GM03348 (cell line): ENCODE measurements around the gene ACP2.
A peak's percentile ranks its signal among the peaks of the same experiment; 100 is the strongest.
"Not testable (repeated sequence)": the region's sequence is repeated elsewhere in the genome, so short reads cannot be mapped to it uniquely, and the experiment has no call there.

Experiments used
- DNase-seq: peaks from one replicate; pipeline ENCODE4 v3.0.0; 2012; ENCODE audit warnings: low spot score

ACP2 gene

GRCh38 chr11:47241841-47242301 is 6.7 kb downstream of the ACP2 start:
- DNase-seq, result peak; percentile 36

DNA sequence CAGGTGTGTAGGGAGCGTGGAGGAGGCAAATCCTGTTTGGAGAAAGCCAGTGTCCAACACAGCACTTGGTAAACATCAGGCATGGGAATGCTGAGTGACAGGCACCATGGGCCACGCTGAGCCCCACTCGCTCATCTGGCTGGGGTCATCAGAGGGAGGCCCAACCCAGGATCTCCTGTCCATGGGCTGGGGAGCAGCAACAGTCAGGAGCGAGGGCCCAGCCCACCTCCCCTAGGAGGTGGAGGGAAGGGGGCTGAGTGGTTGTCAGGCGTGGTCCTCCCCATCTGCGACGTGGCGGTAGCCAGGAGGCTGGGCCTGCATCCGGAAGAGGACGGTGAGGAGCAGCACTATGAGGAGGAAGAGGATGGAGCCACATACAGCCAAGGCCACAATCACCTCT is 8.8 kb downstream of the ACP2 start:
- DNase-seq, result no peak

DNA sequence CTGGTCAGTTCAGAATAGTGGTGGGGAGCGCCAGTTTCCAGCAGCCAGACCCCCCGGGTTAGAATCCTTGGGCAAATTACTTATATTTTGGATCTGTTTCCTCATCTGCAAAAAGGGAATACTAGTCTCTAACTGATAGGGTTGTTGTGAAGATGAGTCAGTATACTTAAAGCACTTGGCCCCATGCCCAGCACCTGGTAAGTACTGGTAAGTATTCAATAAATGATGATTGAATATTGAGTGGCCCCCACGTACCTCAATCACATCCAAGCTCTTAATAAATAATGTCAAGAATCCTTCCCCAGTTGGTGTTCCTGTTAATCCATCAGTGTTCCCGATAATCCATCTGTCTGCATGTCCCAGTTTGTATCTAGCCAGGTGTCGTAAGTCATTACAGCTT is 12.1 kb downstream of the ACP2 start:
- no peak for DNase-seq

- DNase-seq, result no peak
Measured at GRCh38 chr11:47235163-47235562, 13.5 kb downstream of the ACP2 start.

- DNase-seq, result no peak
Measured at GRCh38 chr11:47234669-47235100, 13.9 kb downstream of the ACP2 start.

GRCh38 chr11:47233989-47234668 is 14.5 kb downstream of the ACP2 start:
- peak; percentile 63 for DNase-seq

- DNase-seq, result no peak
Measured at GRCh38 chr11:47233051-47233450, 15.6 kb downstream of the ACP2 start.

DNA sequence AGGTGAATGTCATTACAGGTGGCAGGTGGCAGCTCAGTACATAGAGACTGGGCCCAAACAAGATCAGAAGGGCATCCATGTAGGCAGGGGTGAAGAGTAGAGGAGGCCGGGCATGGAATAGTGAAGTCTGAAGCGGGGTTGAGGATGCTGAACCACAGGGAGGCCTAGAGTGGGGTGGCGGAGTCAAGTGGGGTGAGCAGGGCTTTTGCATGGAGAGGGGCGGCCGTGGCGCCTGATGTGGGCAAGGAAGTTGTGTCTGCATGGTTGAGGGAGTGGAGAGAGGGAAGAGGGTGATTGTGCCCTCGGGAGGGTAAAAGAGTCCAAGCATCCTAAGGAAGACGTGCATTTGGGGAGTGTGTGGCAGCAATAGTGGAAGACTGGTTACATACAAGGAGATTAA is 19.5 kb downstream of the ACP2 start:
- DNase-seq, result no peak

GRCh38 chr11:47225552-47226400 is 22.8 kb downstream of the ACP2 start:
- no peak for DNase-seq

- no peak for DNase-seq
Measured at GRCh38 chr11:47222696-47223095, 25.9 kb downstream of the ACP2 start.

DNA sequence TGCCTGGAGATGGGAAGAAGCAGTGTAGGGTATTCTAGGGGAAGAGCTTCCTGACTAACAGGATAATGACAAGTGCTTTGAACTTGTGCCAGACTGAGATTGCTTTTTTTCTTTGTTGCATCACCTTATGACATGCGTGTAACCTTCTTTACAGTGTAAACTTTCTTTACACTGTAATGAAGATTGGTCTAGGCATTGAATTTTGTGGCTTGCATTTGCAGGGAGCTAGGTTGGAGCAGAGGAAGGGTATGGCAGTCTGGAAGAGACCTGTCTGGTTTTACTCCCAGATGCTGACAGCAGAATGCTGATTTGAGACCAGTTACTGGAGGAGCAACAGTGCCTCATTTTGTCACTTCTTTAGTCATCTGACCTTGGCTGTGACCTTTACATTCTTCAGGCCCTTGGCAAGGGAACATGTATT is 28.2 kb downstream of the ACP2 start:
- DNase-seq, result peak; percentile 51

- DNase-seq, result peak; percentile 86
Measured at GRCh38 chr11:47216121-47216798, 32.4 kb downstream of the ACP2 start.

DNA sequence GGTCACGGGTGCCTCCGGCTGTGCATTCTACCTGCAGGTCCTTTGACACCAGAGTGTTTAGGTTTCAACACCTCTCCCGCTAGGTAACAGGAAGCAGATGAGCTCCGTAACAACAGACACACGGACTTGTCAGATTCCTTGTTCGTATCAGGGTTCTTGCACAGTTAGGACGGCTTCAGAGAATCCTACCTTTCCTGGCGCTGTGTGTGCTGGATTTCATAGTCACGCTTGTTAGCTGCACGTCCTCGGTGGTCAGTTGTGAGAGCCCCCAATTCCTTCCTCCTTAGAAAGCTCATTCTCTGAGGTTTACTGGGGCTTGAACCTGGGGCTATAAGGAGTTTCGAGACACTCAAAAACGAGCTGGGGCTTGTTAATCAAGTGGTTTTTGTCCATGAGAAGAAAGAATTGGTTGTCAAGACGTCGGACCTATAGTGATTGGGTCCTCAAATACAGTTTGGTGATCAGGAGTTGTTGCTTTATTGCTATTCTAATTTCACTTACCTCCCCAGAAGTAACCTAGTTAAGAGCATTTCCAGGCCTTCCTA is 33.2 kb downstream of the ACP2 start:
- no peak for DNase-seq

DNA sequence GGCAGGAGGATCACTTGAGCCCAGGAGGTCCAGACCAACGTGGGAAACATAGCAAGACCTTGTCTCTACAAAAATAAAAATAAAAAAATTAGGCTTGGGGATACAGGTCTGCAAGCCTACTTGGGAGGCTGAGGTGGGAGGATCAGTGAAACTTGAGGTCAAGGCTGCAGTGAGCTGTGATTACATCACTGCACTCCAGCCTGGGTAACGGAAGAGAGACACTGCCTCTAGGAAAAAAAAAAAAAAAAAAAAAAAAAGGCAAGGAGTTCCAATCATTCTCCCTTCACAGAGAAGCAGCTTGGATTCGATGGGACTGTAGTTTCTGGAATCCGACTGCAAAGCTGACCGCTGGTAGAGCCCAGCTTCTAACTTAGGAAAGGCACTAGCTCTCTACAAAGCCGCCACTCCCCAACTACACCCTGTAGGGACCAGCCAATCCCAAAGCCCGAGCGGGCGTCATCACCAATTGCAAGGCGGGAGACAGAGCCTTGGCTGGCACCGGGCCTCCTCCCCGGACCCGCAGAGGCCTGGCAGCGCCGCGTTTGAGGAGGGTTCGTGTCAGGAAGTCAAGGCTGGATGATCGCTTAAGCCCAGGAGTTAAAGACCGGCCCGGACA is 34.6 kb downstream of the ACP2 start:
- peak; percentile 95 for DNase-seq

GRCh38 chr11:47212938-47213337 is 35.7 kb downstream of the ACP2 start:
- DNase-seq, result no peak

DNA sequence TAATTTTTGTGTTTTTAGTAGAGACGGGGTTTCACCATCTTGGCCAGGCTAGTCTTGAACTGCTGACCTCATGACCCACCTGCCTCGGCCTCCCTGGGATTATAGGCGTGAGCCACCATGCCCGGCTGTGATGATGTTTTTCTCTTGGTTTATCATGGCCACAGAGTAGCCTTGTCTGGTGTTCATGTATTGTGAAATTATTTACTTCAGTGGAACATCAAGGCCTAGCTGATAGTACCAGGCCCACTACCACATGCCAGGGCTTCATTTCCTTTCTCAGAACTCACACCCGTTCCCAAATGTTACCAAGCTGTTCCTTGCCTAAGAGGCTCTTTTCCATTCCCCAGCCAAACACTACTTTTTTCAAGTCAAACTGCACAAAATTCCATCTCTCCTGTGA is 40.0 kb downstream of the ACP2 start:
- no peak for DNase-seq

GRCh38 chr11:47208008-47208552 is 40.5 kb downstream of the ACP2 start:
- DNase-seq, result not testable (repeated sequence)

DNA sequence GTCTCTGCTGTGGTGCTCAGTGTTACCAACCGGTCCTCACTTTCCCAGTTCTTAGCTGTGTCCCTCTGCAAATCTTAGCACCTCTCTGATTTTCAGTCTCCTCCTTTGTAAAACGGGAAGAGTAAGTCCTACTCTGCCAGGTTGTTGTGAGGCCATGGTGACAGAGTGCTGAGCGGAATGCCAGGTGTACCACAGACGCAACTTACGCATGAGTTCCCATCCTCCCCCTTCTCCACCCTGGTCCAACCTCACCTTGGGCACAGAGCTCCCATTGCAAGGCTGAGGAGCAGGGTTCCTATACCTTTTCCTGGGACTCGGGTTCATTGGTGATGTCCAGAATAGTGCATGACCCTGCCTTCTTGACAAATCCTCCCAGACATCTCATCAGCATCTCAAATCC is 41.2 kb downstream of the ACP2 start:
- DNase-seq, result no peak

- DNase-seq, result not testable (repeated sequence)
Measured at GRCh38 chr11:47206577-47206976, 42.0 kb downstream of the ACP2 start.

DNA sequence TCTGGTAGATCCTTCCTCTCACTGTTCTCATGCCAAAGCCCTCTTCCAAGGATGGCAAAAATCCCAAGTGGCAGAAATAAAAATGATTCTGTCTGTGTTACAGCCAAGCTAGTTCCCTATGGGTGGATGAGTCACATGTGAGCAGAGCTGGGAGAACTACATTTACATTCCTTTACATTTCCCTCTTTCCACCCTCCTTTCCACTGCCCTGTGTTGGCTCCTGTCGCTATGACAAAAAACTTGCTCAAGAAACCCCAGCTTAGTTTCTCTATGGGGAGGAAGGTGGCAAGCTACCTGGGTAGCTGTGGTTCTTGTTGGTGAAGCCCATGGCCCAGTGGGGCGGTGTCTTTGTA is 44.0 kb downstream of the ACP2 start:
- peak; percentile 62 for DNase-seq

DNA sequence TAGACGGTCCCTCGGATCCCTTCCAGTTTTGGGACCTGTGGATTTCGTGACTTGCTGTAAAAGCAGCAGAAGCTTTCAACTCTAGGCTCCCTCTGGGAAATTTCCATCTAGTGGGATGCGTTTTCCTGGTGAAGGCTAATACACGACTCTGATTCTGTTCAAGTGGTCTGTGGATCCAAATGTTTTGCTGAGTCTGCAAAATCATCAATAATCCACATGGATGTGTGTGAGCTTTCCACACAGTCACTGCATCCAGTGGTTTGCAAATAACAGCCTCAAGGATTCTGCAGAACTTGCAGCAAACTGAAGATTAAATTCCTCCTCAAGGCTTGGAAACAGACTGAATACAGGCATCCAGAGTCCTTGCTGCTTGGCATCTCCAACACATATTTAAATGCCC is 46.0 kb downstream of the ACP2 start:
- no peak for DNase-seq

DNA sequence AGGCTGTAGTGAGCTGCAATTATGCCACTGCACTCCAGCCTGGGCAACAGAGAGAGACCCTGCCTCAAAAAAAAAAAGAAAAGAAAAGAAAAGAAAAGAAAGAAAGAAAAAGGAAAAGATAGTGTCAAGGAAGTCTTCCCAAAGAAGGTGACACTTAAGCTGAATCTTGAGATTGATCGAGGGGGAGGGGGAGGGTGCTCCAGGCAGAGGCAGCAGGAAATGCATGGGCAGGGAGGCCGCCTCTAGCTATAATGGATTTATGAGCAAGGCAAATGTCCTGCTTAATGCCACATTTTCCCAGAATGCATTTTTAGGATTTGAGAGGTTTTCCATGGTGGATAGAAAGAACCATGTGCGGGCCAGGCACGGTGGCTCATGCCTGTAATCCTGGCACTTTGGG is 47.6 kb downstream of the ACP2 start:
- DNase-seq, result no peak
